Fibroblast of lung (primary cell): ENCODE measurements around the gene PAX2. TPM values are rescaled to one million over a fixed set of nuclear protein-coding genes. Genes with fewer than 3 reads are reported as not detected.

Source experiments
- DNase-seq, 2 donors: peaks; one replicate each; pipeline versions ENCODE4 v3.0.0 to v3.0.0-alpha.2; 2010; ENCODE audit warnings: low read depth in 2 of 2
- H2AFZ ChIP-seq: 2 replicates; pipeline ENCODE4 v1.5.1; 2012; ENCODE audit warnings: low read length, control low read depth, inconsistent platforms
- H3K27ac ChIP-seq: 2 replicates; pipeline ENCODE4 v1.5.1; 2011; ENCODE audit warnings: low read length, control low read depth; ENCODE audit not compliant: insufficient read depth
- H3K27me3 ChIP-seq: 2 replicates; pipeline ENCODE4 v1.5.1; 2011; ENCODE audit warnings: mild to moderate bottlenecking, low read length; ENCODE audit not compliant: control insufficient read depth, insufficient read depth
- H3K36me3 ChIP-seq: 2 replicates; pipeline ENCODE4 v1.5.1; 2011; ENCODE audit warnings: low read length; ENCODE audit not compliant: control insufficient read depth, insufficient read depth
- H3K4me1 ChIP-seq: 2 replicates; pipeline ENCODE4 v1.5.1; 2011; ENCODE audit warnings: low read length; ENCODE audit not compliant: control insufficient read depth, insufficient read depth; ENCODE audit errors: extremely low read depth
- H3K4me2 ChIP-seq: 2 replicates; pipeline ENCODE4 v1.5.1; 2011; ENCODE audit warnings: low read length, control low read depth; ENCODE audit not compliant: insufficient read depth; ENCODE audit errors: extremely low read depth
- H3K4me3 ChIP-seq, 4 experiments: fragments of 200-600 bp in 1 of 4; sonication (generic) in 1 of 4; replicated peaks in 1 of 4; 2 replicates each; pipeline ENCODE4 v1.5.1; 2011 to 2016; ENCODE audit warnings: low read length in 4 of 4, low read depth in 3 of 4, mild to moderate bottlenecking in 3 of 4, control low read depth in 2 of 4, inconsistent platforms in 1 of 4, mixed read lengths in 1 of 4; ENCODE audit not compliant: insufficient read depth in 1 of 4; ENCODE audit errors: control extremely low read depth in 1 of 4
- H3K79me2 ChIP-seq: 2 replicates; pipeline ENCODE4 v1.5.1; 2012; ENCODE audit warnings: mild to moderate bottlenecking, low read length, inconsistent platforms; ENCODE audit not compliant: control insufficient read depth, insufficient read depth
- H3K9ac ChIP-seq: 2 replicates; pipeline ENCODE4 v1.5.1; 2011; ENCODE audit warnings: mild to moderate bottlenecking, low read length, control low read depth; ENCODE audit not compliant: insufficient read depth
- H3K9me3 ChIP-seq: 2 replicates; pipeline ENCODE4 v1.5.1; 2012; ENCODE audit warnings: low read depth, low read length; ENCODE audit not compliant: control insufficient read depth, insufficient read depth
- H4K20me1 ChIP-seq: 2 replicates; pipeline ENCODE4 v1.5.1; 2011; ENCODE audit warnings: low read length; ENCODE audit not compliant: control insufficient read depth, insufficient read depth; ENCODE audit errors: extremely low read depth
- EZH2 ChIP-seq: IDR thresholded peaks from 2 replicates; pipeline ENCODE4 v1.5.1; 2012; ENCODE audit warnings: low read length, control low read depth, mild to moderate bottlenecking; ENCODE audit errors: missing control alignments
- polyA plus RNA-seq, 2 donors: library from polyadenylated mRNA; depleted of rRNA in 1 of 2; stranded (reverse) in 1 of 2; unstranded in 1 of 2; fragments of >200 nt; gene quantifications; 2 replicates each; pipeline ENCODE4 v1.2.1, GENCODE V29; 2011 to 2012; ENCODE audit warnings: missing spikeins in 1 of 2
- total RNA-seq: library from RNA; depleted of rRNA; stranded (reverse); fragments of >200 nt; gene quantifications from 2 replicates; pipeline ENCODE4 v1.2.1, GENCODE V29; 2014
- TF ChIP-seq, protein P1 (sequence below), 2 donors: IDR thresholded peaks in 1 of 2; conservative IDR thresholded peaks in 1 of 2; 1 replicate in 1 of 2; 2 replicates in 1 of 2; pipeline ENCODE4 v1.5.1; 2011 to 2012; ENCODE audit warnings: low read length in 2 of 2, control low read depth in 1 of 2, inconsistent platforms in 1 of 2, low read depth in 1 of 2, mild to moderate bottlenecking in 1 of 2

PAX2 gene
- total and polyA plus RNA-seq, 2 donors (not counting 1 experiment from before 2014, with no cell fraction given), result not detected

DNA sequence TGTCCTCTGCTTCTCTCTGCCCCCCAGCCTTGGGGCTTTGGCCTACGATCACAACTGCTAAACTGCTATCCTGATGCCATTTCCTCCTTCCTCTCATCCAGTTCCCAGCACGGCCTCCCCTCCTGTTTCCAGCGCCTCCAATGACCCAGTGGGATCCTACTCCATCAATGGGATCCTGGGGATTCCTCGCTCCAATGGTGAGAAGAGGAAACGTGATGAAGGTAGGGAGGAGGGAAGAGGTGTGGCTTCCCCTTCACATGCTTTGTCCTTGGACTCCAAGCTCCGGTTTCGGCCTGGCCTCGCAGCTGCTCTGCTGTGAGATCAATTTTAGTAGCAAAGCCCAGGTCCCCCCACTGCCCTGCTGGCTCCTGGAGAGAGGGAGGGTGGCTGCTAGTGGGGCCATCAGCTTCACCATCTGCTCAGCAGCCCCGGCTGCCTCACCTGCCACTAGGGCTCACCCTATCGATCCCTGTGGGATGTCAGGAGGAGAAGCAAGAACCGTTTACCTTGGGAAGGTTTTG lies 35.8 kb downstream of the PAX2 start:
- no peak overlapping the region for H3K4me2 ChIP-seq
- no peak overlapping the region for H2AFZ ChIP-seq
- H3K79me2 ChIP-seq, result no peaks in the 10 kb centered on the region
- no peak for DNase-seq
- H4K20me1 ChIP-seq, result no peaks in the 10 kb centered on the region
- no peak overlapping the region for H3K27ac ChIP-seq
- H3K4me3 ChIP-seq, result no peak overlapping the region
- peaks cover 6% of the 10 kb centered on the region for H3K27me3 ChIP-seq
- H3K9ac ChIP-seq, result no peak overlapping the region
- H3K9me3 ChIP-seq, result no peaks in the 10 kb centered on the region
- no peaks in the 10 kb centered on the region for H3K36me3 ChIP-seq
- TF ChIP-seq, protein P1, sequence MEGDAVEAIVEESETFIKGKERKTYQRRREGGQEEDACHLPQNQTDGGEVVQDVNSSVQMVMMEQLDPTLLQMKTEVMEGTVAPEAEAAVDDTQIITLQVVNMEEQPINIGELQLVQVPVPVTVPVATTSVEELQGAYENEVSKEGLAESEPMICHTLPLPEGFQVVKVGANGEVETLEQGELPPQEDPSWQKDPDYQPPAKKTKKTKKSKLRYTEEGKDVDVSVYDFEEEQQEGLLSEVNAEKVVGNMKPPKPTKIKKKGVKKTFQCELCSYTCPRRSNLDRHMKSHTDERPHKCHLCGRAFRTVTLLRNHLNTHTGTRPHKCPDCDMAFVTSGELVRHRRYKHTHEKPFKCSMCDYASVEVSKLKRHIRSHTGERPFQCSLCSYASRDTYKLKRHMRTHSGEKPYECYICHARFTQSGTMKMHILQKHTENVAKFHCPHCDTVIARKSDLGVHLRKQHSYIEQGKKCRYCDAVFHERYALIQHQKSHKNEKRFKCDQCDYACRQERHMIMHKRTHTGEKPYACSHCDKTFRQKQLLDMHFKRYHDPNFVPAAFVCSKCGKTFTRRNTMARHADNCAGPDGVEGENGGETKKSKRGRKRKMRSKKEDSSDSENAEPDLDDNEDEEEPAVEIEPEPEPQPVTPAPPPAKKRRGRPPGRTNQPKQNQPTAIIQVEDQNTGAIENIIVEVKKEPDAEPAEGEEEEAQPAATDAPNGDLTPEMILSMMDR (conservative IDR thresholded peaks at IDR 0.05 in 1 of 2, IDR thresholded peaks at IDR 0.05 in 1 of 2; ENCODE audit: low read depth in 1 of 2, low read length in 2 of 2), result no peak
- no peak for TF ChIP-seq EZH2
- no peaks in the 10 kb centered on the region for H3K4me1 ChIP-seq

- H4K20me1 ChIP-seq, result no peaks in the 10 kb centered on the region
- no peak overlapping the region for H3K4me2 ChIP-seq
- no peak for TF ChIP-seq EZH2
- TF ChIP-seq, protein P1 (conservative IDR thresholded peaks at IDR 0.05 in 1 of 2, IDR thresholded peaks at IDR 0.05 in 1 of 2; ENCODE audit: low read depth in 1 of 2, low read length in 2 of 2), result no peak
- H3K9ac ChIP-seq, result no peak overlapping the region
- no peaks in the 10 kb centered on the region for H3K36me3 ChIP-seq
- no peaks in the 10 kb centered on the region for H3K4me1 ChIP-seq
- no peaks in the 10 kb centered on the region for H3K9me3 ChIP-seq
- DNase-seq, result no peak
- H3K79me2 ChIP-seq, result no peaks in the 10 kb centered on the region
- no peak overlapping the region for H3K4me3 ChIP-seq
- no peak overlapping the region for H2AFZ ChIP-seq
- H3K27me3 ChIP-seq, result peaks cover 5% of the 10 kb centered on the region
- no peak overlapping the region for H3K27ac ChIP-seq
Measured at GRCh38 chr10:100782461-100783244, 37.3 kb downstream of the PAX2 start.

GRCh38 chr10:100784126-100784525 lies 38.7 kb downstream of the PAX2 start:
- Histone ChIP-seq H3K79me2 (no peaks in the 10 kb centered on the region), H3K27me3 (peaks cover 5% of the 10 kb centered on the region), H3K9me3 (no peaks in the 10 kb centered on the region), H3K4me2 (no peak overlapping the region), H3K9ac (no peak overlapping the region), H3K27ac (no peak overlapping the region), H3K36me3 (no peaks in the 10 kb centered on the region), H2AFZ (no peak overlapping the region), H4K20me1 (no peaks in the 10 kb centered on the region), H3K4me1 (no peaks in the 10 kb centered on the region), H3K4me3 (no peak overlapping the region)
- TF ChIP-seq, protein P1 (conservative IDR thresholded peaks at IDR 0.05 in 1 of 2, IDR thresholded peaks at IDR 0.05 in 1 of 2; ENCODE audit: low read depth in 1 of 2, low read length in 2 of 2), result no peak
- TF ChIP-seq EZH2, result no peak
- DNase-seq, result no peak
